Measurements from ENCODE around the gene ACKR2. TPM values are rescaled to one million over a fixed set of nuclear protein-coding genes. Genes with fewer than 3 reads are reported as not detected.
"Not testable (repeated sequence)": the region's sequence is repeated elsewhere in the genome, so short reads cannot be mapped to it uniquely, and the experiment has no call there.

The ACKR2 gene
- total RNA-seq, 4 donors from 2014 or later = 1.2 to 6.6 (median 3.4) TPM

DNA sequence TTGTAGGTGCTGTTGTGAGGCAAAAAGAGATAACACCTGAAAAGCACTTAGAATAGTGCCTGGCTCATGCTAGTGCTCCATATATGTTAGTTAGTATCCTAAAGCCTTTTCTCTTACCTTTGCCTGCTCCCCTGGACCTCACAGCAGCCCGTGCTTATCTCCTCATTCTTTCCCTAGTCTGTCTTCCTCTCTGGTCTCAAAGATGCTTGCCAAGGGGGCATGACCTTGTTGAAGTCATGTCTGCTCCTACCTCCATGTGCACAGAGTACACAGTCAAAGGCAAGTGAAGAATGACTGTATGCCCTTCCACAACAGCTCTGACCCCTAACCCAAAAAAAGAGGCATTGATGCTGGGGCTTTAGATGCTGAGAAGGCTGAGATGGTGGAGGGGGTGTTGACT, 67.2 kb downstream of the ACKR2 start:
- Histone ChIP-seq H3K9me3 (no peaks in the 10 kb centered on the region), H3K4me3 (no peak overlapping the region), H3K4me1 (peaks cover 8% of the 10 kb centered on the region), H3K27me3 (no peaks in the 10 kb centered on the region), H3K27ac (no peak overlapping the region), H3K36me3 (no peaks in the 10 kb centered on the region)
- 58% methylated on average over 1 of the region's 1 CpG for WGBS
- DNase-seq (ENCODE audit: low spot score in 2 of 2) = no peak
- TF ChIP-seq EP300 (IDR thresholded peaks at IDR 0.05) (no peak), POLR2AphosphoS5 (IDR thresholded peaks at IDR 0.05) (no peak), POLR2A (IDR thresholded peaks at IDR 0.05) (no peak)
- TF ChIP-seq, protein P1, sequence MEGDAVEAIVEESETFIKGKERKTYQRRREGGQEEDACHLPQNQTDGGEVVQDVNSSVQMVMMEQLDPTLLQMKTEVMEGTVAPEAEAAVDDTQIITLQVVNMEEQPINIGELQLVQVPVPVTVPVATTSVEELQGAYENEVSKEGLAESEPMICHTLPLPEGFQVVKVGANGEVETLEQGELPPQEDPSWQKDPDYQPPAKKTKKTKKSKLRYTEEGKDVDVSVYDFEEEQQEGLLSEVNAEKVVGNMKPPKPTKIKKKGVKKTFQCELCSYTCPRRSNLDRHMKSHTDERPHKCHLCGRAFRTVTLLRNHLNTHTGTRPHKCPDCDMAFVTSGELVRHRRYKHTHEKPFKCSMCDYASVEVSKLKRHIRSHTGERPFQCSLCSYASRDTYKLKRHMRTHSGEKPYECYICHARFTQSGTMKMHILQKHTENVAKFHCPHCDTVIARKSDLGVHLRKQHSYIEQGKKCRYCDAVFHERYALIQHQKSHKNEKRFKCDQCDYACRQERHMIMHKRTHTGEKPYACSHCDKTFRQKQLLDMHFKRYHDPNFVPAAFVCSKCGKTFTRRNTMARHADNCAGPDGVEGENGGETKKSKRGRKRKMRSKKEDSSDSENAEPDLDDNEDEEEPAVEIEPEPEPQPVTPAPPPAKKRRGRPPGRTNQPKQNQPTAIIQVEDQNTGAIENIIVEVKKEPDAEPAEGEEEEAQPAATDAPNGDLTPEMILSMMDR (IDR thresholded peaks at IDR 0.05) = no peak

DNA sequence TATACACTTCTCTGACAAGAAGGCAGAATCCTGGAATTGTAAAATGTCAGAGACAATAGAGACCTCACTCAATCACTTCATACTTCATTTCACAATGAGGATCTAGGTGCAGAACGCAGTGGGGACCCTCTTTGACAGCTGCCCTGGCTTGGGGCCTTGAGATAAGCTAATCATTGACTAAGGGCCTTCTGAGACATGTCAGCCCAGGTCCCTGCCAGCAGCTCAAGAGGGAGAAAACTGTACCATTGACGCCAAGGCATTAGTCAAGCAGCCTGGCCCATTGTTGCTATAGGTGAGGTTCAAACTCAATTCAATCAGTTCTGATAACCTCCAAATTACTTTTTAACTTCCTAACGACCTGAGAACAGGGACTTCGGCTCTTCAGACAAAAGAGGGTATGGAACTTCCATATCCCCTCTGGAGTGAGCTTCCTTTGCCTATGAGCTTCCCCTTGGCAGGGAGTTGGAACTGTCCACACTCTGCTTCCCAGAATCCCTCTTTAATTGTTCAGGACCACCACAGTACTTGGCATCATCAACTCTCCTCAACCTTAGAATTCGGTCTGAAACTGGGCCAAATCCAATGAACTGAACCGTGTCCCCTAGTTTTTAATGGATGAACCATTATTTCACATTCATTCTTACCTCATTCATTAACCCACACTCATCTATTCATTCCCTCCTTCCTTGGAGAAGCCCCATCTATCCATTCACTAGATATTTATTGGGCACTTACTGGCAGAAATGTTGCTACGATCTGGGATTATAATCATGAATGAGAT, 67.9 kb downstream of the ACKR2 start:
- H3K27me3 ChIP-seq = no peaks in the 10 kb centered on the region
- H3K4me1 ChIP-seq = peaks cover 4% of the 10 kb centered on the region
- no peak for DNase-seq (ENCODE audit: low spot score in 2 of 2)
- no peaks in the 10 kb centered on the region for H3K36me3 ChIP-seq
- WGBS = 79% methylated on average over 7 of the region's 7 CpGs
- TF ChIP-seq, protein P1 (IDR thresholded peaks at IDR 0.05) = no peak
- TF ChIP-seq EP300 (IDR thresholded peaks at IDR 0.05) = no peak
- TF ChIP-seq POLR2AphosphoS5 (IDR thresholded peaks at IDR 0.05) = no peak
- no peak for TF ChIP-seq POLR2A (IDR thresholded peaks at IDR 0.05)
- no peak overlapping the region for H3K4me3 ChIP-seq
- H3K9me3 ChIP-seq = no peaks in the 10 kb centered on the region
- H3K27ac ChIP-seq = no peak overlapping the region

DNA sequence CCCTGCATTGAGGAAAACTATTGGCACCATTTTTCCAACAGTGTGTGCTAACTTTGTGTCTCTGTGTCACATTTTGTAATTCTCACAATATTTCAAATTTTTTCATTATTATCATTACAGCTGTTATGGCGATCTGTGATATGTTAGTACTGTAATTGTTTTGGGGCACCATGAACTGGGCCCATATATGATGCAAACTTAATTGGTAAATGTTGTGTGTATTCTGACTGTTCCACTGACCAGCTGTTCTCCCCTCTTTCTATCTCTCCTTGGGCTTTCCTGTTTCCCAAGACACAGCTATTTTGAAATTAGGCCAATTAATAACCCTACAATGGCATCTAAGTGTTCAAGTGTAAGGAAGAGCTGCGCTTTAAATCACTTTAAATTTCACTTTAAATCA, 68.6 kb downstream of the ACKR2 start:
- TF ChIP-seq EP300 (IDR thresholded peaks at IDR 0.05) (no peak), POLR2AphosphoS5 (IDR thresholded peaks at IDR 0.05) (no peak), POLR2A (IDR thresholded peaks at IDR 0.05) (no peak)
- TF ChIP-seq, protein P1 (IDR thresholded peaks at IDR 0.05) = no peak
- no peak overlapping the region for H3K27ac ChIP-seq
- DNase-seq (ENCODE audit: low spot score in 2 of 2) = no peak
- H3K4me3 ChIP-seq = no peak overlapping the region
- no peaks in the 10 kb centered on the region for H3K9me3 ChIP-seq
- WGBS = 89% methylated on average over 2 of the region's 2 CpGs
- H3K36me3 ChIP-seq = no peaks in the 10 kb centered on the region
- H3K27me3 ChIP-seq = no peaks in the 10 kb centered on the region
- H3K4me1 ChIP-seq = peaks cover 4% of the 10 kb centered on the region

DNA sequence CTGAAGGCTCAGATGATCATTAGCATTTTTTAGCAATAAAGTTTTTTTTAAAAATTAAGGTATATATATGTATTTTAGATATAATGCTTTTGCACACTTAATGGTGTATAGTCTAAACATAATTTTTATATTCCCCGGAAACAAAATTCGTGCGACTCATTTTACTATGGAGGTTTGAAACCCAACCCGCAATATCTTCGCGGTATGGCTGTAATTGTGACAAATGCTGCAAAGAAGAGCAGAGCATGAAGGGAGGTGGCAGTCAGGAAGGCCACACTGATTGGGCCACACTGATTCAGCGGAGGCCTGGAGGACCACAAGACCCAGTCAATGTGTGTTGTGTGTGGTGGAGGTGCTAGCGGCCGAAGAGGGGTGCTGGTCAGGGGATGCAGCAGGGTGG, 70.9 kb downstream of the ACKR2 start:
- Histone ChIP-seq H3K27ac (no peak overlapping the region), H3K4me3 (peak overlapping the region; percentile 60), H3K9me3 (no peaks in the 10 kb centered on the region), H3K27me3 (no peaks in the 10 kb centered on the region), H3K36me3 (no peaks in the 10 kb centered on the region), H3K4me1 (peaks cover 4% of the 10 kb centered on the region)
- no peak for DNase-seq (ENCODE audit: low spot score in 2 of 2)
- TF ChIP-seq EP300 (IDR thresholded peaks at IDR 0.05) (no peak), POLR2A (IDR thresholded peaks at IDR 0.05) (no peak), POLR2AphosphoS5 (IDR thresholded peaks at IDR 0.05) (no peak)
- TF ChIP-seq, protein P1 (IDR thresholded peaks at IDR 0.05) = no peak
- WGBS = 86% methylated on average over 9 of the region's 9 CpGs

- peak in 1 of 3 donors; percentile 23 for TF ChIP-seq POLR2AphosphoS5 (IDR thresholded peaks at IDR 0.05)
- no peak for TF ChIP-seq POLR2A (IDR thresholded peaks at IDR 0.05)
- TF ChIP-seq, protein P1 (IDR thresholded peaks at IDR 0.05) = peak; percentile 77 to 92
- Histone ChIP-seq H3K27me3 (no peaks in the 10 kb centered on the region), H3K27ac (peak overlapping the region; percentile 18), H3K4me3 (peak overlapping the region; percentile 60), H3K36me3 (no peaks in the 10 kb centered on the region), H3K4me1 (peaks cover 4% of the 10 kb centered on the region), H3K9me3 (no peaks in the 10 kb centered on the region)
- peak; percentile 93 to 94 for DNase-seq (ENCODE audit: low spot score in 2 of 2)
- 10% methylated on average over 15 of the region's 61 CpGs for WGBS
Observed at GRCh38 chr3:42880601-42881451, 71.6 kb downstream of the ACKR2 start.

- DNase-seq (ENCODE audit: low spot score in 2 of 2); H3K4me3 ChIP-seq; H3K4me1 ChIP-seq; H3K36me3 ChIP-seq; H3K9me3 ChIP-seq; H3K27ac ChIP-seq; H3K27me3 ChIP-seq: not testable (repeated sequence)
- 74% methylated on average over 6 of the region's 6 CpGs for WGBS
Observed at GRCh38 chr3:42883251-42883930, 74.1 kb downstream of the ACKR2 start.

Measured in suprapubic skin (tissue), 4 donors.